ENCODE measurements around the gene GCA. TPM values are rescaled to one million over a fixed set of nuclear protein-coding genes. Genes with fewer than 3 reads are reported as not detected.

GCA gene
- total and polyA plus RNA-seq, 2 of the 8 experiments (the other 6 are each of a cell fraction or from before 2014, with no cell fraction given), result 37.4 to 42.0 TPM

DNA sequence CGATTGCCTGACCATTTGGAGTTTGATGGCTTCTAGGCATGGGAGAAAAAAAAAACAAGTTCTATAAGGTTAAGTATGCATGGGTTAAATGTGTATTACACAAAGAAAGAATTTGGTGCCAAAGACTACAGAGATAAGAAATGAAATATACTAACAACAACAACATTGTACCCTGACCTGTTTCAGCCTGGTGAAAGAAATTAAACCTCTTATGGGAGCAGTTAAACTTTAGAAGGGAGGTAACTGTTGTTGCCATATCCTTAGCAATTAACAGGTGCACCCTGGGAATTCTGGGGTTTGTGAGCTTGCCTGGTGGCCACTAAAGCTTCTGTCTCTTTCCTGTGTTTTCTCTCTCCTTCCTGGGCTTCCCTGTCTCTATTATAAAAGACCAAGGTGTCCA is 19.0 kb upstream of the GCA start:
- H2BK20ac ChIP-seq (ENCODE audit: low read length), result no peak overlapping the region
- H4K8ac ChIP-seq (ENCODE audit: extremely low read depth, insufficient read depth, low read length), result no peak overlapping the region
- H3K4ac ChIP-seq (replicated peaks; ENCODE audit: insufficient read length, low read depth, low read length), result no peak overlapping the region
- ChIA-PET POLR2A (ENCODE audit: partially characterized antibody) (no interaction called here), CTCF (ENCODE audit: partially characterized antibody) (interaction anchor here (1.3 to 2.1 kb wide), 2 partner anchors 10 to 22 kb away, joined by 3 to 6 read pairs; no protein-coding TSS in a partner anchor)
- H3K4me2 ChIP-seq (ENCODE audit: insufficient read depth in 1 of 2, low read depth in 2 of 2, low read length in 2 of 2), result no peak overlapping the region
- H2BK12ac ChIP-seq (ENCODE audit: low read depth, low read length), result no peak overlapping the region
- H3K27me3 ChIP-seq (replicated peaks in 1 of 4; ENCODE audit: control insufficient read depth in 3 of 4, extremely low read depth in 1 of 4, insufficient read depth in 3 of 4, low read length in 3 of 4), result no peaks in the 10 kb centered on the region
- no peak overlapping the region for H3K4me3 ChIP-seq (ENCODE audit: extremely low read depth in 1 of 4, insufficient read depth in 2 of 4, low read depth in 3 of 4, low read length in 4 of 4)
- no peak overlapping the region for H2BK120ac ChIP-seq (replicated peaks; ENCODE audit: low read depth, low read length)
- no peaks in the 10 kb centered on the region for H3K36me3 ChIP-seq (ENCODE audit: control insufficient read depth in 2 of 4, insufficient read depth in 4 of 4, low read length in 3 of 4)
- H3K4me1 ChIP-seq (replicated peaks in 1 of 4; ENCODE audit: control insufficient read depth in 3 of 4, insufficient read depth in 4 of 4, low read length in 3 of 4), result peaks cover 0 to 8% (median 0%) of the 10 kb centered on the region in 4 experiments; a peak in 1 of 7 replicates
- peaks cover 4 to 6% of the 10 kb centered on the region in 2 experiments; a peak in 3 of 4 replicates for H3K9me3 ChIP-seq (ENCODE audit: insufficient read depth in 2 of 2, low read depth in 1 of 2, low read length in 1 of 2)
- no peak overlapping the region for H3K14ac ChIP-seq (ENCODE audit: insufficient read length)
- H3K79me2 ChIP-seq (ENCODE audit: control insufficient read depth in 1 of 2, insufficient read depth in 2 of 2, low read length in 2 of 2), result no peaks in the 10 kb centered on the region
- H3K27ac ChIP-seq (ENCODE audit: low read depth, low read length), result no peak overlapping the region
- H2AFZ ChIP-seq (ENCODE audit: low read length), result no peak overlapping the region
- H4K91ac ChIP-seq (replicated peaks; ENCODE audit: insufficient read length, low read length), result no peak overlapping the region
- FAIRE-seq (no peak), DNase-seq (ENCODE audit: low read depth in 1 of 2, low spot score in 2 of 2) (no peak)
- no peak overlapping the region for H2BK5ac ChIP-seq (ENCODE audit: low read depth, low read length)
- no peaks in the 10 kb centered on the region for H3K79me1 ChIP-seq (ENCODE audit: low read depth, low read length)
- 100% methylated on average over 1 of the region's 1 CpG; no CpG with 5 or more reads in 1 of the 2 experiments for WGBS, 2 experiments (ENCODE audit: extremely low coverage in 1 of 2, insufficient coverage in 1 of 2, insufficient read length in 1 of 2, insufficient replicate concordance in 2 of 2, low coverage in 1 of 2, low lambda C conversion rate in 2 of 2, missing lambda C conversion rate in 1 of 2)
- no peak overlapping the region for H3K56ac ChIP-seq (replicated peaks; ENCODE audit: insufficient read length, low read depth, low read length)
- H3K18ac ChIP-seq (ENCODE audit: extremely low read depth, low read length), result no peak overlapping the region
- H3K9ac ChIP-seq (replicated peaks in 1 of 4; ENCODE audit: extremely low read depth in 1 of 4, low read depth in 3 of 4, low read length in 3 of 4), result no peak overlapping the region
- no peak overlapping the region for H4K5ac ChIP-seq (ENCODE audit: insufficient read length, low read depth, low read length)
- no peaks in the 10 kb centered on the region for H4K20me1 ChIP-seq (replicated peaks in 1 of 2; ENCODE audit: control insufficient read depth in 1 of 2, insufficient read depth in 2 of 2, low read length in 2 of 2)
- H2BK15ac ChIP-seq (ENCODE audit: low read length), result no peak overlapping the region
- no peak overlapping the region for H3K23ac ChIP-seq (ENCODE audit: insufficient read length)
- no peak overlapping the region for H2AK5ac ChIP-seq (ENCODE audit: low read depth, low read length)
- TF ChIP-seq KDM5A (IDR thresholded peaks at IDR 0.05; ENCODE audit: low read length) (no peak), GTF2F1 (IDR thresholded peaks at IDR 0.05; ENCODE audit: borderline replicate concordance, low read depth, low read length) (no peak), RXRA (IDR thresholded peaks at IDR 0.05; ENCODE audit: insufficient read depth, low read depth, low read length) (no peak), YY1 (IDR thresholded peaks at IDR 0.05; ENCODE audit: low read depth, low read length) (no peak), MAFK (IDR thresholded peaks at IDR 0.05; ENCODE audit: low read depth, low read length) (no peak), EP300 (IDR thresholded peaks at IDR 0.05; ENCODE audit: borderline replicate concordance in 1 of 2, low read depth in 2 of 2, low read length in 2 of 2) (no peak), KDM1A (IDR thresholded peaks at IDR 0.05; ENCODE audit: borderline replicate concordance, low read length) (no peak), CEBPB (IDR thresholded peaks at IDR 0.05; ENCODE audit: low read depth, low read length) (no peak), POLR2AphosphoS5 (IDR thresholded peaks at IDR 0.05; ENCODE audit: low read depth, low read length) (no peak)
- TF ChIP-seq, protein P1, sequence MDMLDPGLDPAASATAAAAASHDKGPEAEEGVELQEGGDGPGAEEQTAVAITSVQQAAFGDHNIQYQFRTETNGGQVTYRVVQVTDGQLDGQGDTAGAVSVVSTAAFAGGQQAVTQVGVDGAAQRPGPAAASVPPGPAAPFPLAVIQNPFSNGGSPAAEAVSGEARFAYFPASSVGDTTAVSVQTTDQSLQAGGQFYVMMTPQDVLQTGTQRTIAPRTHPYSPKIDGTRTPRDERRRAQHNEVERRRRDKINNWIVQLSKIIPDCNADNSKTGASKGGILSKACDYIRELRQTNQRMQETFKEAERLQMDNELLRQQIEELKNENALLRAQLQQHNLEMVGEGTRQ (IDR thresholded peaks at IDR 0.05; ENCODE audit: low read length), result no peak
- no peaks in the 10 kb centered on the region for H3K23me2 ChIP-seq (ENCODE audit: low read depth, low read length)

All from H1 (cell line).